GM21717 (cell line): Measurements from ENCODE around the gene FARS2.
"Not testable (repeated sequence)": the region's sequence is repeated elsewhere in the genome, so short reads cannot be mapped to it uniquely, and the experiment has no call there.

Experiments used
- ATAC-seq: cut with Tn5 transposase; IDR thresholded peaks from one replicate; pipeline ENCODE4 v1.9.1; 2021; ENCODE audit warnings: mild to moderate bottlenecking, moderate library complexity; ENCODE audit not compliant: unreplicated experiment

Gene FARS2

DNA sequence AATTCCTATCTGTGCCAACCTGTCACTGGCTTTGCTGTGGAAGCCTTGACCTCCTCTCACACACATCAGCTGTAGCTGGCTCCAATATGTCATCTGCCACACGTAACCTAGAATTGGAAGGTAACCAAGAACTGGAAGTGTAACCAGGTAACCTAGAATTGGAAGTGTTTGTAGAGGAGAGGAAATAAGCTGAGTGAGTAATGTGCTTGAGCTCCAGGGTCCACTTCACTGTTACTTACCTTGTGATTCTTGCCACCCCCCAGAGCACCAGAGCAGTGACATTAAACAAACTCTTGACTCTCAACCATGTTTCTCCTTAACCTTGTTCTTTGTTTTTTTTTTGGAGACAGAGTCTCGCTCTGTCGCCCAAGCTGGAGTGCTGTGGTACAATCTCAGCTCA is 394.9 kb downstream of the FARS2 start:
- no peak for ATAC-seq

GRCh38 chr6:5656695-5657094 is 395.4 kb downstream of the FARS2 start:
- ATAC-seq, result not testable (repeated sequence)

- no peak for ATAC-seq
Observed at GRCh38 chr6:5657684-5658430, 396.5 kb downstream of the FARS2 start.

GRCh38 chr6:5659467-5659866 is 398.2 kb downstream of the FARS2 start:
- no peak for ATAC-seq

- ATAC-seq, result no peak
Observed at GRCh38 chr6:5660772-5661171, 399.5 kb downstream of the FARS2 start.

- ATAC-seq, result no peak
Observed at GRCh38 chr6:5662797-5663196, 401.5 kb downstream of the FARS2 start.

DNA sequence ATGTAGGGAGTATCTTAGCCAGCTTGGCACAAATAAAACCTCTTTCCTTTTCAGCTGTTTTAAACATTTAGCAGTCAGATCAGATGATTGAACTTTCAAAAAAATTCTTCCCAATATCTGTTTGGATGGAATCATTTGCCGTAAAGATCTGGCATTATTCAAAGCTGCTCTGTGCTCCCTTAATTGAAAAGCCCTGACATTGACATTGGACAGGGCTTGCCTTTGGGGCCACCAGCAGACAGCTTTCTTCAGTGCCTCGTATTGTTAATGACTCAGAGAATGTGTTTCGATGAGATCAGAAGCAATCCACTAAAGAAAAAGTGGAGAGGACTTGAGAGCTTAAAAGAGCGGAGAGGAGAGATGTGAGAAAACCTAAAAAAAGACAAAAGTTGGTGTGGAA is 401.9 kb downstream of the FARS2 start:
- no peak for ATAC-seq

- no peak for ATAC-seq
Observed at GRCh38 chr6:5663739-5664138, 402.4 kb downstream of the FARS2 start.

DNA sequence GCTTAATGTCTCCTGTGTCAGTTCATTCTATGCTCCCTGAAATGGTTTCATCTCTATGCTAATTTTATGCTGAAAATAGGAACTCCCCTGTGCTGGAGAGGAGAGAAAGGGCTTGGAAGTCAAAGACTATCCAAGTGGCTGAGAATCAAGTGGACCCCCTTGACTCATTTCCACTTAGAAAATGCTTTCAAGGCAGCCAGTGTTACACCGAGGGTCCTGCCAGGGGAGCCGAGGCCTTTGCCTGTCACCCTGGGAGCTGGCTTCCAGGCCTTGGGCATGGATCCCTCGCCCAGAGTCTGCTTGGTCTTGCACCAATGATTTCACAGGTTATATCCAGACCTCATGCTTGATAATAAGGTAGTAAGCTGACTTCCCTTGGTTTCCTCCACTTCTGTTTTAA is 402.8 kb downstream of the FARS2 start:
- ATAC-seq, result no peak

- no peak for ATAC-seq
Observed at GRCh38 chr6:5665173-5665572, 403.9 kb downstream of the FARS2 start.

GRCh38 chr6:5665667-5666066 is 404.4 kb downstream of the FARS2 start:
- ATAC-seq, result no peak

- no peak for ATAC-seq
Observed at GRCh38 chr6:5666695-5667094, 405.4 kb downstream of the FARS2 start.

DNA sequence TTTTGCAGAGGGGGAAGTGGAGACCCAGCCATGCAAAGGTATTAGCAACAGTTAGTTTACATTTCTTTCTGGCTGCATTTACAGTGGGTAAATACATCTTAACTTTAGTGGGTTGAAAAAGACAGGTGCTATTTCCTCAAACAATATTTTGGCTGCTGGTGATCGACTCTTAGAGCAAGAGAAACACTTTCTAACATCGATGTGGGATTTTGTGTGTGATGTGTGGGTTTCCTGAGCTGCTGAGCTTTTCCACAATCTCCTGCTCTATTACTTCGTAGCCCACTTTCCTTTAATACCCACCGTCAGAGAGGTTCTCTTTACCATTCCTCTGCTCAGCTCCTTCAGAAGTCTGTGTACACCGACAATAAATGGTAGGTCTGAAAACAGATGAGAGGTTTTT is 406.4 kb downstream of the FARS2 start:
- no peak for ATAC-seq

GRCh38 chr6:5670381-5670780 is 409.1 kb downstream of the FARS2 start:
- ATAC-seq, result no peak

GRCh38 chr6:5670811-5671561 is 409.7 kb downstream of the FARS2 start:
- no peak for ATAC-seq

DNA sequence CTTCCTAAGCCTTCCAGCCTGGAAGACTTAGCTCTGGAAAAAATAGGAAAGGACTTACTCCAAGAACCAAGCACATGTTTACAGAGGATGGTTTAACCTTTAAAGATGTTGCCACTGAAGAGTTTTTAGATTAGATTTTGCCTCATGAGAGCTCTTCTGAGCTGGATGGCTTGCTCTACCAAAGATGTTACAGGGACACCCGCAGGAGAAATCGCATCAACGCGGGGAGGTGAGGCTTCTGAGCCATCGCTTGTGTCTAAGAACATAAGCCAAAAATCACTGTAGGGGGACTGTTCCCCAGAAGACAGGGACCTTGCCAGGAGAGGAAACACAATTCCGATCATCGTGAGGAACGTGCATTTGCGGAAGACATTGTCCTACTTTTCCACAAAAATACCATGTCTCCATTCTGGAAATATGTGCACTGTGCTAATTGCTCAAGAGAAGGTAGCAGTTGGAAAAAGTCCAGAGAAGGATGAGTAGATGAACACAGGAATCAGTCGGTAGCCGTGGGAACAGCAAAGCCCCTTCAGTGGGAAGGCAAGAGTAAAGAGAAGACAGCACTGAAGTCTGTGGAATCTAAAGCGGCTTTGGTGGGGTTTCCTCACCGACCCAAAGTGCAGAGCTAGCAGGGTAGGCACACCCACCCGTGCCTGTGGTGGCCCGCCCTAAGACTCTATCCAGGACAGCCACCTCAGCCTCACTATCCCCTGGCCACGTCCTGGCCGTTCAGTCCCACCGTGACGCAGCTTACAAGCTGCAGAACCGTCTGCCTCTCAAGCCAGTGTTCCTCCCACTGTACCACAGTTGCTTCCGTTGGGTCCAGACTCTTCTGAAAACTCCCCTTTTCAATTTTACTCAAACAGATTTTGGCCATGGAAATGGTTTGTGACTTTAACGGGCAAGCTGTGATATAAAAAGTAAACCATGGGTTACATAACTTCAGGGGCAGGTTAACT is 410.6 kb downstream of the FARS2 start:
- ATAC-seq, result no peak

DNA sequence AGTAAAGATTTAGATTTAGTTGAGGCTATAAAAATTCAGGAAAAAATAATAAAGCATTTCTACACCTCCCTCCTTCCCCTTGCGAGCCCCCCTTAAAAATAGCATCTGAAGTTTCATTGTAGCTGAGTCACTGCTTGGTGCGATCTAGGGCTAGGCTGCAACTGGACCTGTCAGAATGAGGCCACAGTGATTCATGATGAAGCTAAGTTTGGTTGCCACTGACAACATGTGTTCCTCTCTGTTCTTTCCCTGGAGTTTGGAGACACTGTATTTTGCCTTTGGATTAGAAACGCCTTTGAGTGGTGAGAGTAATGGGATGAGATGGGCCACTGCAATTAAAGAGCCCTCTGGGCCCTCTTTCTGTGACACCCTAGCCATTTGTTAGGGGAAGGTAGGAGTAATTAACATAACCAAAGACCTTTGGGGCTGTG is 411.3 kb downstream of the FARS2 start:
- ATAC-seq, result no peak

DNA sequence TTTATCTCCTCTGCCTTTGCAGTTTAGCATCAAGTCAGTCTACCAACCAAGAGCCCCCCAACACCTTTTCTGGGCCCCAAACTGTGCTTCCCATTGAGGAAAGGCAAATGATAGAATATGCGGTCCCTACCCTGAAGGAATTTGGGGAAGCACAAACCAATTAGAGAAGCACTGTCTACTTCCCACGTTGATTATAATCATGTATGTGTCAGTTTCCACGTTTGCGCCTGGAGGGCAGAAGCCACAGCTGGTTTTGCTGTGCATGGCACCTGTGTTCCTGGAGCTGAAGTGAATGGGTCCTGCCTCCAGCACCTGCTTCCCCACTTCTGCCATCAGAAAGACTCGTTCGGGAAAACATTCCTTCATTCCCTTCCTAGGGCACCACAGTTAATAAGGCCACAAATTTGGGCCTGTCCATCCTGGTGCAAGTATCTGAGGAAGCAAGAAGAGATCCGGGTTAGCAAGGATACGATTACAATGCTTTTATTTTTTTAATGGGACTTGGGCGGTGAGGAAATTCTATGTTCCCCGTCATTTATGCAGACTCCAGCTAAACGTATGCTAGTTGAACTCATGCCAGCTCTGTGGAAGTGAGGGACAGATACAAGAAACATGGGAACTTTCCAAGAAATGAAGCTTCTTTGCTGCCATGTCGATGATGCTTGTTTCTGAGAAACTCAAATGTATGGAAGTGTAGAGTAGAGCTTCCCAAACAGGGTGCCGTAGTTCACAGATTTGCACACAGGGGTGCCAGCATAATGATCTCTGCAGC is 411.9 kb downstream of the FARS2 start:
- no peak for ATAC-seq

DNA sequence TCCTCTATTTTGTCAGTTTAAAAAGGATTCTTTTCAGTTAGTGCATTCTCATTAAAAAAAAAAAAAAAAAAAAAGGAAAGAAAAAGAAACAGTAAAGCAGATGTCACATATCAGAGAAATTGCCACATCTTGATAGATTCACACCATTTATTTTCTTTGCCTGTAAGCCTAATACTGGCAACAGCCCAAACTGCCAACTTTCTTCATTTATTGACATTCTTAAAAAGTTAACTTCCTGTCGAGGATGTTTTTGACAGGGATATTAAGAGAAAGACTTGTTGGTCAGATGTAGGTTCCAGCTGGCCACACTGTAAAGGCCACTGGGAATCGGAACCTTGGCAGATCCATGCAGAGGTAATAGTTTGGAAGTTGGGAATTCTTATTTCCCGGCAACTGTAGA is 412.8 kb downstream of the FARS2 start:
- ATAC-seq, result no peak

DNA sequence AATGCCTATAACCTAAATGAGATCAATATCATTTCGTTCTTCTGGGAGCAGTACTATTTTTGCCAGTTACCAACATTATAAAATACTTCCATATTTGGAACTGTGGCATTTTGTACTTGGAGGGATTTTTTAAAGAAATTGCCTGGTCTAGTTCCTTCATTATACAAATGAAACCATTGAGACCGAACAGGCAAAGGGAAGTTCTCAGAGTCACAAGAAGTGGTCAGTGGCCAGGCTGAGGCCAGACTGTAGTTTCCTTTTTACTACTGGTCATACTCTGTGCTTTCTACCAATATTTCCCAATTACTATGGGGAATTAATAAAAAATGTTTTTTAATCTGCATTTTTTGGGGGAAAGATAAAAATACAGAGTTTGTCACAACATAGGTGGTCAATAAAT is 413.4 kb downstream of the FARS2 start:
- ATAC-seq, result no peak

DNA sequence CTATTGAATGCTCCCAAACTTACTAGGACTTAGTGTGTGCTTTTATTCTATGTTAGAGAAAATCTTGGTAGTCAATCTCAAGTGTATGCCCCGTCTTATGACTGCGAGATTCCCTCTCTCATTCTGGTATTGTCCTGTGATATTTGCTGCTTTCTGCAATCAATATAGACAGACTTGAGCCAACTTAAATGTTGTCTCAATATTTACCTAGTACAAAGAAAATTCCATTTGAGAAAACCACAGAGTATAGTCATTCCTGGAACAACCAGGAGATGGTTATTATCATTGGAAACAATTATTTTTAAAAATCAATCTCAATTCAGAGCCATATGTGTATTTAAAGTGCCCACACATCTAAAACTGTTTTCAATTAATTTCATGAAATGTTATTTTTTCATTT is 415.4 kb downstream of the FARS2 start:
- ATAC-seq, result no peak
